H1 (cell line): Measurements from ENCODE around the gene EXOSC5.

ENCODE experiments used
- ATF2 ChIP-seq: IDR thresholded peaks from 2 replicates; pipeline ENCODE4 v1.6.1; 2012; ENCODE audit warnings: low read length, inconsistent platforms
- CBX5 ChIP-seq: fragments of 300-800, 300-1000 bp; sonication (generic); IDR thresholded peaks from 2 replicates; pipeline ENCODE4 v1.7.1; 2016; ENCODE audit warnings: antibody characterized with exemption, low read length, low read depth
- CTCF ChIP-seq, 3 experiments: IDR thresholded peaks; 1 replicate in 2 of 3; 2 replicates in 1 of 3; pipeline versions ENCODE4 v1.5.1 to v1.6.1; 2011; ENCODE audit warnings: low read length in 3 of 3, mild to moderate bottlenecking in 3 of 3, inconsistent platforms in 2 of 3, low read depth in 1 of 3, moderate library complexity in 1 of 3; ENCODE audit not compliant: insufficient read depth in 1 of 3; ENCODE audit errors: control extremely low read depth in 1 of 3
- KDM1A ChIP-seq: fragments of 200-600, 300-600 bp; sonication (generic); IDR thresholded peaks from 2 replicates; pipeline ENCODE4 v1.7.1; 2016; ENCODE audit warnings: mild to moderate bottlenecking, low read length, borderline replicate concordance
- POLR2A ChIP-seq, 2 experiments: IDR thresholded peaks; 1 replicate in 1 of 2; 2 replicates in 1 of 2; pipeline ENCODE4 v1.6.1; 2011; ENCODE audit warnings: low read depth in 2 of 2, low read length in 2 of 2, mild to moderate bottlenecking in 2 of 2; ENCODE audit errors: control extremely low read depth in 1 of 2
- RAD21 ChIP-seq, 2 experiments: IDR thresholded peaks in 1 of 2; conservative IDR thresholded peaks in 1 of 2; 2 replicates each; pipeline ENCODE4 v1.6.1; 2011; ENCODE audit warnings: low read depth in 2 of 2, low read length in 2 of 2, improper control_type of control experiment in 1 of 2, inconsistent platforms in 1 of 2, mild to moderate bottlenecking in 1 of 2, moderate library complexity in 1 of 2
- RNF2 ChIP-seq: fragments of 200-900, 300-1000 bp; sonication (generic); IDR thresholded peaks from 2 replicates; pipeline ENCODE4 v1.7.1; 2016; ENCODE audit warnings: borderline replicate concordance, low read depth, mild to moderate bottlenecking, antibody characterized with exemption, low read length; ENCODE audit not compliant: poor library complexity, severe bottlenecking; ENCODE audit errors: missing control alignments
- SUZ12 ChIP-seq: fragments of 200-600 bp; sonication (generic); IDR thresholded peaks from 2 replicates; pipeline ENCODE4 v1.6.1; 2012; ENCODE audit warnings: mild to moderate bottlenecking, inconsistent platforms, low read length, moderate library complexity, mixed read lengths

GRCh38 chr19:41362143-41362847, 34.9 kb downstream of the EXOSC5 start:
- no peak for TF ChIP-seq KDM1A
- TF ChIP-seq RNF2: no peak
- TF ChIP-seq CTCF (IDR thresholded peaks at IDR 0.05; ENCODE audit: control extremely low read depth in 1 of 3, insufficient read depth in 1 of 3, low read depth in 1 of 3, low read length in 3 of 3): no peak
- TF ChIP-seq POLR2A (IDR thresholded peaks at IDR 0.05; ENCODE audit: control extremely low read depth in 1 of 2, low read depth in 2 of 2, low read length in 2 of 2): no peak
- no peak for TF ChIP-seq CBX5
- no peak for TF ChIP-seq RAD21 (IDR thresholded peaks at IDR 0.05 in 1 of 2, conservative IDR thresholded peaks at IDR 0.05 in 1 of 2; ENCODE audit: low read depth in 2 of 2, low read length in 2 of 2)
- no peak for TF ChIP-seq ATF2
- TF ChIP-seq SUZ12: no peak
